ENCODE results near the gene ASS1.

Gene ASS1

DNA sequence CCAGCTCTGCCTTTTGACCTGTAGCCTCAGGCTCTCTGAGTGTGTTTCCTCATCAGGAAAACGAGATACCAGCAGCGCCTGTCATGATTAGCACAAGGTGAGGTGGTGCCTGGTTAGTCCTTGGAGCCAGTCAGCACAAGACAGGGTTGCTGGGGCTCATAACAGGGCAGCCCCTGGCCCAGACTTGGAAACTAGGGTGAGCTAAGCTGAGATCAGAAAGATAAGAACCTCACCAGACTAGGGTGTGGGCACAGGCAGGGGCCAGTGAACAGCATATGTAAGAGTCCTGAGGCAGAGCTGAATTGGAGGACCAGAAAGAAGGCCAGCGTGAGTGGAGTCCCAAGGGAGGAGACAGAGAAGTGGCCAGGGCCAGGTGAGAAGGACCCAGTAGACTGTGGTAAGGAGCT is 91.9 kb downstream of the ASS1 start:
- Histone ChIP-seq H3K14ac (ENCODE audit: low read length in 2 of 2) (peak overlapping the region in 1 of 2 experiments; percentile 19), H2AK5ac (ENCODE audit: low read length, severe bottlenecking) (no peak overlapping the region), H3K36me3 (ENCODE audit: control insufficient read depth in 1 of 2, insufficient read depth in 2 of 2, low read depth in 1 of 2, low read length in 2 of 2) (no peaks in the 10 kb centered on the region), H4K8ac (ENCODE audit: low read length) (no peak overlapping the region), H3K27ac (ENCODE audit: low read length, poor library complexity, severe bottlenecking) (no peak overlapping the region), H3K4me2 (ENCODE audit: low read length, poor library complexity, severe bottlenecking) (no peak overlapping the region), H2AFZ (ENCODE audit: low read depth, low read length) (no peak overlapping the region), H4K91ac (ENCODE audit: low read length) (no peak overlapping the region), H3K9ac (ENCODE audit: low read length) (no peak overlapping the region), H3K4ac (ENCODE audit: low read depth in 1 of 2, low read length in 2 of 2) (no peak overlapping the region), H3K4me3 (ENCODE audit: insufficient read depth in 1 of 2, low read depth in 1 of 2, low read length in 2 of 2) (no peak overlapping the region), H3K4me1 (ENCODE audit: control insufficient read depth, insufficient read depth, low read depth, low read length) (no peaks in the 10 kb centered on the region), H3K79me1 (replicated peaks; ENCODE audit: low read length, poor library complexity, severe bottlenecking) (no peaks in the 10 kb centered on the region), H3K27me3 (ENCODE audit: control insufficient read depth in 1 of 2, insufficient read depth in 1 of 2, low read length in 2 of 2) (peaks cover 33 to 61% of the 10 kb centered on the region in 2 experiments), H2BK15ac (ENCODE audit: low read depth, poor library complexity, severe bottlenecking) (no peak overlapping the region), H3K18ac (ENCODE audit: low read depth in 1 of 2, low read length in 2 of 2) (no peak overlapping the region), H2BK120ac (ENCODE audit: low read depth, low read length) (no peak overlapping the region), H2BK12ac (ENCODE audit: low read length in 2 of 2) (no peak overlapping the region), H2BK5ac (ENCODE audit: low read depth, low read length, poor library complexity, severe bottlenecking) (no peak overlapping the region), H3K23ac (ENCODE audit: low read length in 2 of 2) (peak overlapping the region in 1 of 2 experiments; percentile 37), H3K9me3 (ENCODE audit: control insufficient read depth, low read length) (no peaks in the 10 kb centered on the region)
- 77% methylated on average over 3 of the region's 3 CpGs for WGBS
- DNase-seq, result no peak

DNA sequence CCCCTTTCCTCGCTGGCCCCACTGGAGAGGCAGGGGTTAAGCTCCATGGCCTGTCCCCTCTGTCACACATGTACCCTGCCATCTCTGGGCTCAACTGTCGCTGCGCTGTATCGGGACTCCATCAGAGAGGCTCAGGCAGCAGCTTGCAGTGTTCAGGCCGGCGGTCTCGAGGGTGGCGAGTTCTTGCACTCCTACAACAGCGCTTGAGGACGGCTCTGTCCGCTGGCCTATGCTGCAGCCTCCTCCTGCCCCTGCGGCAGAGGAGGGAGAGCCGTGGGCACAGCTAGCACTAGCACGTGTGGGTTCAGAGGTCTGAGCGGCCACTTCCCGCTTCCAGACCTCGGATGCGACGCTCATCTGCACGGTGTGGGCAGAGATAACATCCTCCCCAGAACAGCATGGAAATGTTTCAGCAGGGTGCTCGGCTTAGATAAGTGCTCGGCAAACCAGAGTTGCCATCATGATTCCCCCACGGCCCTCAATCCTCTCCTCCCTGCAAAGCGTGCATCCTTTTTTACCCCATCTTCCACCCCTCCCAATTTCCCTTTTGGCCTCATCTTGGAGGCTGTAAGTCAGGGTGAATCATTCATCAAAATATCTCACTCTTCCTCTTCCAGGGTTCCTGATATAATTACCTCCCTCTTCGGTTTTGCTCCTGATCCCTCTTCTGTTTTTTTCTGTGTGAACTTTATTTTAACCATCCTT is 92.7 kb downstream of the ASS1 start:
- H3K27ac ChIP-seq (ENCODE audit: low read length, poor library complexity, severe bottlenecking), result no peak overlapping the region
- H2AFZ ChIP-seq (ENCODE audit: low read depth, low read length), result no peak overlapping the region
- no peak overlapping the region for H4K91ac ChIP-seq (ENCODE audit: low read length)
- H3K14ac ChIP-seq (ENCODE audit: low read length in 2 of 2), result no peak overlapping the region
- no peak overlapping the region for H2BK5ac ChIP-seq (ENCODE audit: low read depth, low read length, poor library complexity, severe bottlenecking)
- H2BK12ac ChIP-seq (ENCODE audit: low read length in 2 of 2), result no peak overlapping the region
- DNase-seq, result no peak
- no peak overlapping the region for H3K18ac ChIP-seq (ENCODE audit: low read depth in 1 of 2, low read length in 2 of 2)
- H3K9ac ChIP-seq (ENCODE audit: low read length), result no peak overlapping the region
- peaks cover 37 to 68% of the 10 kb centered on the region in 2 experiments for H3K27me3 ChIP-seq (ENCODE audit: control insufficient read depth in 1 of 2, insufficient read depth in 1 of 2, low read length in 2 of 2)
- no peaks in the 10 kb centered on the region for H3K9me3 ChIP-seq (ENCODE audit: control insufficient read depth, low read length)
- H3K4ac ChIP-seq (ENCODE audit: low read depth in 1 of 2, low read length in 2 of 2), result no peak overlapping the region
- H3K4me2 ChIP-seq (ENCODE audit: low read length, poor library complexity, severe bottlenecking), result no peak overlapping the region
- H3K23ac ChIP-seq (ENCODE audit: low read length in 2 of 2), result peak overlapping the region in 1 of 2 experiments; percentile 74
- H2BK15ac ChIP-seq (ENCODE audit: low read depth, poor library complexity, severe bottlenecking), result peak overlapping the region; percentile 12
- no peaks in the 10 kb centered on the region for H3K79me1 ChIP-seq (replicated peaks; ENCODE audit: low read length, poor library complexity, severe bottlenecking)
- WGBS, result 48% methylated on average over 24 of the region's 25 CpGs
- H3K36me3 ChIP-seq (ENCODE audit: control insufficient read depth in 1 of 2, insufficient read depth in 2 of 2, low read depth in 1 of 2, low read length in 2 of 2), result no peaks in the 10 kb centered on the region
- no peak overlapping the region for H3K4me3 ChIP-seq (ENCODE audit: insufficient read depth in 1 of 2, low read depth in 1 of 2, low read length in 2 of 2)
- H2AK5ac ChIP-seq (ENCODE audit: low read length, severe bottlenecking), result no peak overlapping the region
- H4K8ac ChIP-seq (ENCODE audit: low read length), result no peak overlapping the region
- no peak overlapping the region for H2BK120ac ChIP-seq (ENCODE audit: low read depth, low read length)
- H3K4me1 ChIP-seq (ENCODE audit: control insufficient read depth, insufficient read depth, low read depth, low read length), result no peaks in the 10 kb centered on the region

DNA sequence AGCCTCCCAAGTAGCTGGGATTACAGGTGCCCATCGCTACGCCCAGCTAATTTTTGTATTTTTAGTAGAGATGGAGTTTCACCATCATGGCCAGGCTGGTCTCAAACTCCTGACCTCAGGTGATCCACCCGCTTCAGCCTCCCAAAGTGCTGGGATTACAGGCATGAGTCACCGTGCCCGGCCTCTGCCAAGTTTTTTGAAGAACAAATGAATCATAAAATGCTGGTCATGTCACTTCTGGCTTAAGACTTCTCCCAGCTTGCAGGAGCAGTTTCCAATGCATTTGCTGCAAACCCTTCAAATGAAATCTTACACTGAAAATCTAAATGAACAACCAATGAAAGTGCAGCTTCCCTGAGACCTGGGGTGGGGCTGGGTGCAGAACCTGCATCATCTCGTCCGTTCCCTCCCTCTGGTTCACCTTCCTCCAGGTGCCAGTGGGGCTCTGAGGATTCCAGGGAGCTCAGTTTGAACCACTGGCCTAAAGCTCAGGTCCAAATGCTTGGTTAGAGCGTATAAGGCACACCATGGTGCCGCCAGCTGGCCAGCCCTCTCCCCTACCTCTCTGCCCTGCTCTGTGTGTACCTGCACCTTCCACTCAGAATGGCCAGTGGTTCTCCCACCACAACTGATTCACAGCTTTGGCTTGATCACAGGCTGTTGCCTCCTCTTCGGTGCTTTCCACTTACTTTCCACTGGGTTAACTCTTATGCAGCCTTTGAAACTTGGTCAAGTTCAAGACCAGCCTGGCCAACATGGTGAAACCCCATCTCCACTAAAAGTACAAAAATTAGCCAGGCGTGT is 94.9 kb downstream of the ASS1 start:
- Histone ChIP-seq H3K18ac (ENCODE audit: low read depth in 1 of 2, low read length in 2 of 2) (no peak overlapping the region), H3K4me2 (ENCODE audit: low read length, poor library complexity, severe bottlenecking) (no peak overlapping the region), H3K14ac (ENCODE audit: low read length in 2 of 2) (no peak overlapping the region), H2BK15ac (ENCODE audit: low read depth, poor library complexity, severe bottlenecking) (no peak overlapping the region), H2BK5ac (ENCODE audit: low read depth, low read length, poor library complexity, severe bottlenecking) (no peak overlapping the region), H3K9ac (ENCODE audit: low read length) (no peak overlapping the region), H2AFZ (ENCODE audit: low read depth, low read length) (no peak overlapping the region), H3K27me3 (ENCODE audit: control insufficient read depth in 1 of 2, insufficient read depth in 1 of 2, low read length in 2 of 2) (peaks cover 34 to 70% of the 10 kb centered on the region in 2 experiments), H3K9me3 (ENCODE audit: control insufficient read depth, low read length) (no peaks in the 10 kb centered on the region), H4K8ac (ENCODE audit: low read length) (no peak overlapping the region), H2AK5ac (ENCODE audit: low read length, severe bottlenecking) (no peak overlapping the region), H2BK12ac (ENCODE audit: low read length in 2 of 2) (no peak overlapping the region), H3K4ac (ENCODE audit: low read depth in 1 of 2, low read length in 2 of 2) (no peak overlapping the region), H3K23ac (ENCODE audit: low read length in 2 of 2) (no peak overlapping the region), H3K36me3 (ENCODE audit: control insufficient read depth in 1 of 2, insufficient read depth in 2 of 2, low read depth in 1 of 2, low read length in 2 of 2) (no peaks in the 10 kb centered on the region), H3K4me3 (ENCODE audit: insufficient read depth in 1 of 2, low read depth in 1 of 2, low read length in 2 of 2) (no peak overlapping the region), H3K79me1 (replicated peaks; ENCODE audit: low read length, poor library complexity, severe bottlenecking) (no peaks in the 10 kb centered on the region), H2BK120ac (ENCODE audit: low read depth, low read length) (no peak overlapping the region), H3K27ac (ENCODE audit: low read length, poor library complexity, severe bottlenecking) (no peak overlapping the region), H3K4me1 (ENCODE audit: control insufficient read depth, insufficient read depth, low read depth, low read length) (peaks cover 4% of the 10 kb centered on the region), H4K91ac (ENCODE audit: low read length) (no peak overlapping the region)
- DNase-seq, result no peak
- WGBS, result 73% methylated on average over 11 of the region's 11 CpGs

DNA sequence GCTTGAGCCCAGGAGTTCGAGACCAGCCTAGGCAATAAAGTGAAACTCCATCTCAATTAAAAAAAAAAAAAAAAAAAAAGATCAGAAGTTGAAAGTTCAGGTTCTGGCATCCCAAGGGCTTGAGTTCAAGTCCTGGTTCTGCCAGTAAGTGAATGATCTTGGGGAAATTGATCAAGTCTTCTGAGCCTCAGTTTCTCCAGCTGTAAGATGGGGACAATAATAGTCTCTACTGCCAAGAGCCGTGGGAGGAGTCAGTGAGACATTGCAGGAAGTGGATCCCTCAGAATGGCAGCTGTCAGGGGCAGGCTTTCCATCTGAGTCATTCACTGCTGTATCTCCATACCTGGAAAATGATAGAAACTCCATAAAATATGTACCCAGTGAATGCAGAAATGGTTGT is 96.8 kb downstream of the ASS1 start:
- H4K8ac ChIP-seq (ENCODE audit: low read length), result no peak overlapping the region
- no peak overlapping the region for H3K4me3 ChIP-seq (ENCODE audit: insufficient read depth in 1 of 2, low read depth in 1 of 2, low read length in 2 of 2)
- H3K36me3 ChIP-seq (ENCODE audit: control insufficient read depth in 1 of 2, insufficient read depth in 2 of 2, low read depth in 1 of 2, low read length in 2 of 2), result no peaks in the 10 kb centered on the region
- no peak overlapping the region for H3K23ac ChIP-seq (ENCODE audit: low read length in 2 of 2)
- H4K91ac ChIP-seq (ENCODE audit: low read length), result no peak overlapping the region
- H2AFZ ChIP-seq (ENCODE audit: low read depth, low read length), result no peak overlapping the region
- H3K18ac ChIP-seq (ENCODE audit: low read depth in 1 of 2, low read length in 2 of 2), result no peak overlapping the region
- H3K4me1 ChIP-seq (ENCODE audit: control insufficient read depth, insufficient read depth, low read depth, low read length), result peaks cover 4% of the 10 kb centered on the region
- H3K4ac ChIP-seq (ENCODE audit: low read depth in 1 of 2, low read length in 2 of 2), result no peak overlapping the region
- no peaks in the 10 kb centered on the region for H3K79me1 ChIP-seq (replicated peaks; ENCODE audit: low read length, poor library complexity, severe bottlenecking)
- no peak overlapping the region for H2BK5ac ChIP-seq (ENCODE audit: low read depth, low read length, poor library complexity, severe bottlenecking)
- H3K27ac ChIP-seq (ENCODE audit: low read length, poor library complexity, severe bottlenecking), result no peak overlapping the region
- 78% methylated on average over 1 of the region's 2 CpGs for whole genome bisulfite sequencing
- no peak overlapping the region for H3K14ac ChIP-seq (ENCODE audit: low read length in 2 of 2)
- no peak overlapping the region for H2BK12ac ChIP-seq (ENCODE audit: low read length in 2 of 2)
- no peak overlapping the region for H2BK120ac ChIP-seq (ENCODE audit: low read depth, low read length)
- no peak overlapping the region for H2AK5ac ChIP-seq (ENCODE audit: low read length, severe bottlenecking)
- H2BK15ac ChIP-seq (ENCODE audit: low read depth, poor library complexity, severe bottlenecking), result no peak overlapping the region
- peaks cover 29 to 64% of the 10 kb centered on the region in 2 experiments for H3K27me3 ChIP-seq (ENCODE audit: control insufficient read depth in 1 of 2, insufficient read depth in 1 of 2, low read length in 2 of 2)
- DNase-seq, result no peak
- no peaks in the 10 kb centered on the region for H3K9me3 ChIP-seq (ENCODE audit: control insufficient read depth, low read length)
- no peak overlapping the region for H3K9ac ChIP-seq (ENCODE audit: low read length)
- H3K4me2 ChIP-seq (ENCODE audit: low read length, poor library complexity, severe bottlenecking), result no peak overlapping the region
